Panc1 (cell line): Measurements from ENCODE around the gene MACIR.

Experiments used
- POLR2AphosphoS5 ChIP-seq: IDR thresholded peaks from 2 replicates; pipeline ENCODE4 v1.6.1; 2012; ENCODE audit warnings: mild to moderate bottlenecking, low read depth, low read length, moderate library complexity
- SIN3A ChIP-seq: IDR thresholded peaks from 2 replicates; pipeline ENCODE4 v1.6.1; 2012; ENCODE audit warnings: low read depth, mild to moderate bottlenecking, low read length, moderate library complexity, borderline replicate concordance; ENCODE audit not compliant: insufficient read depth
- TCF7L2 ChIP-seq: IDR thresholded peaks from 2 replicates; pipeline ENCODE4 v1.6.1; 2011; ENCODE audit warnings: mild to moderate bottlenecking, low read depth, low read length, inconsistent platforms
- TF ChIP-seq, protein P1 (sequence below): fragments of 450-650 bp; IDR thresholded peaks from 2 replicates; pipeline ENCODE4 v1.5.1; 2017; ENCODE audit warnings: mild to moderate bottlenecking
- TF ChIP-seq, protein P2 (sequence below), 2 experiments: IDR thresholded peaks; 2 replicates each; pipeline ENCODE4 v1.6.1; 2011 to 2012; ENCODE audit warnings: low read depth in 2 of 2, control low read depth in 1 of 2, low read length in 1 of 2, mild to moderate bottlenecking in 1 of 2, moderate library complexity in 1 of 2; ENCODE audit not compliant: insufficient read depth in 1 of 2

DNA sequence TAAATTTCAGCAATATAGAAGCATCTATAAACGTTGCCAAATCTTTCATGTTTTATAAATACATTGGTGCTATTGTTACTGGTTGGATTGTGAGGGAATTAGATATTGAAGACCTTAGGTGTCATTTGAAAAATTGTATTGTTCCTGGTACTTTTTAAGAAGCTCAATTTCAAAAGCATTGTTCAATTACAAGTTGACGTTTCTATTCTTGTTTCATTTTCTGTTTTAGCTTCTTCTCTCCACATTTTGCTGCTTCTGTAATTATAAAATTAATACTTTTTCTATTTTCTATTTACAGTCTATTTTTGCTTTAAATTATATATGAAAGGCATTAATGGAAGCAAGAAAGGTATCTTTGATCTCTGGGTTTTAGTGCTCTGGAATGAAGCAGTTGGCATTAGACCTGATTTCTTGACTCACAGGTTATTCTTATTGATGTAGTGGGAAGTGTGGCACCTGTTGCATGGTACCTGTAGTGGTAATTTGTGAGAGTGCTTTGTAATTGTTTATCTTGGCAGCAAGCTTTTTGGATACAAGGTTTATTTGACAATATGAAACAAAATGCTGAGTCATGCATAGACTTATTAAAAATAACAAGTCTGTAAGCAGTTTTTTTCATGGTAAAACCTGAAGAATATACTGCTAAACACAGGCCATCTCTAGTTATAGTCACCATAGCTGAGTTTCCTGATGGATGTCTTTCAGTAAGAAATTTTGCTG lies 13.2 kb downstream of the MACIR start:
- TF ChIP-seq, protein P1, sequence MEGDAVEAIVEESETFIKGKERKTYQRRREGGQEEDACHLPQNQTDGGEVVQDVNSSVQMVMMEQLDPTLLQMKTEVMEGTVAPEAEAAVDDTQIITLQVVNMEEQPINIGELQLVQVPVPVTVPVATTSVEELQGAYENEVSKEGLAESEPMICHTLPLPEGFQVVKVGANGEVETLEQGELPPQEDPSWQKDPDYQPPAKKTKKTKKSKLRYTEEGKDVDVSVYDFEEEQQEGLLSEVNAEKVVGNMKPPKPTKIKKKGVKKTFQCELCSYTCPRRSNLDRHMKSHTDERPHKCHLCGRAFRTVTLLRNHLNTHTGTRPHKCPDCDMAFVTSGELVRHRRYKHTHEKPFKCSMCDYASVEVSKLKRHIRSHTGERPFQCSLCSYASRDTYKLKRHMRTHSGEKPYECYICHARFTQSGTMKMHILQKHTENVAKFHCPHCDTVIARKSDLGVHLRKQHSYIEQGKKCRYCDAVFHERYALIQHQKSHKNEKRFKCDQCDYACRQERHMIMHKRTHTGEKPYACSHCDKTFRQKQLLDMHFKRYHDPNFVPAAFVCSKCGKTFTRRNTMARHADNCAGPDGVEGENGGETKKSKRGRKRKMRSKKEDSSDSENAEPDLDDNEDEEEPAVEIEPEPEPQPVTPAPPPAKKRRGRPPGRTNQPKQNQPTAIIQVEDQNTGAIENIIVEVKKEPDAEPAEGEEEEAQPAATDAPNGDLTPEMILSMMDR = no peak
- TF ChIP-seq, protein P2, sequence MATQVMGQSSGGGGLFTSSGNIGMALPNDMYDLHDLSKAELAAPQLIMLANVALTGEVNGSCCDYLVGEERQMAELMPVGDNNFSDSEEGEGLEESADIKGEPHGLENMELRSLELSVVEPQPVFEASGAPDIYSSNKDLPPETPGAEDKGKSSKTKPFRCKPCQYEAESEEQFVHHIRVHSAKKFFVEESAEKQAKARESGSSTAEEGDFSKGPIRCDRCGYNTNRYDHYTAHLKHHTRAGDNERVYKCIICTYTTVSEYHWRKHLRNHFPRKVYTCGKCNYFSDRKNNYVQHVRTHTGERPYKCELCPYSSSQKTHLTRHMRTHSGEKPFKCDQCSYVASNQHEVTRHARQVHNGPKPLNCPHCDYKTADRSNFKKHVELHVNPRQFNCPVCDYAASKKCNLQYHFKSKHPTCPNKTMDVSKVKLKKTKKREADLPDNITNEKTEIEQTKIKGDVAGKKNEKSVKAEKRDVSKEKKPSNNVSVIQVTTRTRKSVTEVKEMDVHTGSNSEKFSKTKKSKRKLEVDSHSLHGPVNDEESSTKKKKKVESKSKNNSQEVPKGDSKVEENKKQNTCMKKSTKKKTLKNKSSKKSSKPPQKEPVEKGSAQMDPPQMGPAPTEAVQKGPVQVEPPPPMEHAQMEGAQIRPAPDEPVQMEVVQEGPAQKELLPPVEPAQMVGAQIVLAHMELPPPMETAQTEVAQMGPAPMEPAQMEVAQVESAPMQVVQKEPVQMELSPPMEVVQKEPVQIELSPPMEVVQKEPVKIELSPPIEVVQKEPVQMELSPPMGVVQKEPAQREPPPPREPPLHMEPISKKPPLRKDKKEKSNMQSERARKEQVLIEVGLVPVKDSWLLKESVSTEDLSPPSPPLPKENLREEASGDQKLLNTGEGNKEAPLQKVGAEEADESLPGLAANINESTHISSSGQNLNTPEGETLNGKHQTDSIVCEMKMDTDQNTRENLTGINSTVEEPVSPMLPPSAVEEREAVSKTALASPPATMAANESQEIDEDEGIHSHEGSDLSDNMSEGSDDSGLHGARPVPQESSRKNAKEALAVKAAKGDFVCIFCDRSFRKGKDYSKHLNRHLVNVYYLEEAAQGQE (IDR thresholded peaks at IDR 0.05; ENCODE audit: insufficient read depth in 1 of 2, low read depth in 2 of 2, low read length in 1 of 2) = no peak
- TF ChIP-seq POLR2AphosphoS5 (no peak), TCF7L2 (no peak), SIN3A (no peak)
